Measurements from ENCODE around the gene PPIP5K1. TPM values are rescaled to one million over a fixed set of nuclear protein-coding genes. Genes with fewer than 3 reads are reported as not detected.

Gene PPIP5K1
- total and polyA plus RNA-seq, 8 donors, result 4.0 to 160 (median 49.2) TPM

GRCh38 chr15:43520138-43520537 is 69.9 kb downstream of the PPIP5K1 start:
- 63 to 95% (median 80%) methylated on average over 1 to 2 of the region's 2 CpGs for WGBS, 5 donors
- Histone ChIP-seq H3K27me3 (peaks cover 0 to 27% (median 21%) of the 10 kb centered on the region in 3 donors), H3K36me3 (peaks cover 7 to 48% (median 34%) of the 10 kb centered on the region in 4 donors), H3K4me3 (no peak overlapping the region), H3K9me3 (no peaks in the 10 kb centered on the region), H3K27ac (no peak overlapping the region), H3K4me1 (peaks cover 8 to 41% (median 30%) of the 10 kb centered on the region in 4 donors)
- intact Hi-C loops (cut with DNase I; ENCODE audit: low total_unique reads), result no loop called here
- no peak for TF ChIP-seq POLR2A (IDR thresholded peaks at IDR 0.05)
- TF ChIP-seq EP300 (IDR thresholded peaks at IDR 0.05), result no peak
- TF ChIP-seq POLR2AphosphoS5 (IDR thresholded peaks at IDR 0.05), result no peak
- TF ChIP-seq CTCF (IDR thresholded peaks at IDR 0.05), result no peak
- DNase-seq, result no peak

GRCh38 chr15:43519196-43519595 is 70.8 kb downstream of the PPIP5K1 start:
- Histone ChIP-seq H3K27ac (peak overlapping the region in 2 of 5 donors; percentile 80 to 82), H3K27me3 (peaks cover 0 to 27% (median 21%) of the 10 kb centered on the region in 3 donors), H3K4me1 (peaks cover 8 to 42% (median 30%) of the 10 kb centered on the region in 4 donors), H3K4me3 (peak overlapping the region in 1 of 4 donors; percentile 52), H3K9me3 (no peaks in the 10 kb centered on the region), H3K36me3 (peaks cover 7 to 39% (median 26%) of the 10 kb centered on the region in 4 donors)
- WGBS, 5 donors, result 48 to 71% (median 61%) methylated on average over 2 of the region's 2 CpGs
- TF ChIP-seq POLR2A (IDR thresholded peaks at IDR 0.05) (no peak), POLR2AphosphoS5 (IDR thresholded peaks at IDR 0.05) (no peak), CTCF (IDR thresholded peaks at IDR 0.05) (no peak), EP300 (IDR thresholded peaks at IDR 0.05) (no peak)
- no peak for DNase-seq
- intact Hi-C loops (cut with DNase I; ENCODE audit: low total_unique reads), result no loop called here

- Histone ChIP-seq H3K4me3 (peak overlapping the region; percentile 46 to 52 (median 48)), H3K27me3 (peaks cover 0 to 27% (median 21%) of the 10 kb centered on the region in 3 donors), H3K36me3 (peaks cover 7 to 30% (median 22%) of the 10 kb centered on the region in 4 donors), H3K4me1 (peaks cover 8 to 42% (median 30%) of the 10 kb centered on the region in 4 donors), H3K27ac (peak overlapping the region in 4 of 5 donors; percentile 62 to 82 (median 74)), H3K9me3 (no peaks in the 10 kb centered on the region)
- intact Hi-C loops (cut with DNase I; ENCODE audit: low total_unique reads), result no loop called here
- 4 to 9% (median 5%) methylated on average over 15 to 18 of the region's 18 CpGs for WGBS, 5 donors
- TF ChIP-seq POLR2AphosphoS5 (IDR thresholded peaks at IDR 0.05) (no peak), CTCF (IDR thresholded peaks at IDR 0.05) (no peak), POLR2A (IDR thresholded peaks at IDR 0.05) (no peak), EP300 (IDR thresholded peaks at IDR 0.05) (no peak)
- DNase-seq, result peak in 1 of 2 donors; percentile 87
Measured at GRCh38 chr15:43518197-43518761, 71.7 kb downstream of the PPIP5K1 start.

- intact Hi-C loops (cut with DNase I; ENCODE audit: low total_unique reads), result no loop called here
- TF ChIP-seq POLR2AphosphoS5 (IDR thresholded peaks at IDR 0.05) (no peak), EP300 (IDR thresholded peaks at IDR 0.05) (no peak), CTCF (IDR thresholded peaks at IDR 0.05) (no peak), POLR2A (IDR thresholded peaks at IDR 0.05) (no peak)
- Histone ChIP-seq H3K27me3 (peaks cover 0 to 27% (median 21%) of the 10 kb centered on the region in 3 donors), H3K4me1 (peaks cover 8 to 42% (median 30%) of the 10 kb centered on the region in 4 donors), H3K4me3 (peak within 1 kb of the TSS; percentile 46 to 52 (median 48)), H3K27ac (peak within 1 kb of the TSS; percentile 18 to 82 (median 67)), H3K36me3 (peaks cover 4 to 23% (median 18%) of the 10 kb centered on the region in 4 donors), H3K9me3 (no peaks in the 10 kb centered on the region)
- 4 to 11% (median 6%) methylated on average over 9 to 15 of the region's 15 CpGs for WGBS, 5 donors
- peak in 1 of 2 donors; percentile 86 for DNase-seq
Measured at GRCh38 chr15:43517354-43518196, 72.4 kb downstream of the PPIP5K1 start, which contains the start of gene MAP1A. Gene MAP1A (plus strand): TSS chr15:43517608. CDS start chr15:43521474, 3,866 bp downstream.
